GM19043 (cell line): ENCODE measurements around the gene ANKRD6.

ENCODE experiments used
- ATAC-seq: cut with Tn5 transposase; IDR thresholded peaks from one replicate; pipeline ENCODE4 v1.9.1; 2021; ENCODE audit warnings: low read depth; ENCODE audit not compliant: unreplicated experiment

ANKRD6 gene

GRCh38 chr6:89681983-89682564, 249.1 kb downstream of the ANKRD6 start:
- ATAC-seq = no peak

DNA sequence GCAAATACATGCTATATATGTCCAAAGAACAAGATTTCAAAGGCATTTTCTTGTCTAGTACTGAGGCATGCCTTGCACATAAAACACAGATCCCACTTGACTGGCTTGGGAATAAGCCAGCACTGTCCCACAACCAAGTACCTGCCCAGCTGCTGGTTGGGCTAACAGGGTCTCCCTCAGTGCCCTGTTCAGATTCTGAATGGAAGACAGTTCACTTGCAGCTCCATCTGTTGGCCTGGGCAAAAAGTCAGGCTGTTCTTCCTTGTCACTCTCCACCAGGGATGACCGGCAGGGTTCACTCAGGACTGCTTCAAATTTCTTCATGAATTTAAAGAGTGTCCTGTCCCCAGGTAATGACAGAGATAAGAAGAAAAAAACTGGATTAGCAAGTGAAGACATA, 250.0 kb downstream of the ANKRD6 start:
- ATAC-seq = no peak
